Cardiac ventricle fibroblast (primary cell): ENCODE data around the gene CD79B. TPM values are rescaled to one million over a fixed set of nuclear protein-coding genes. Genes with fewer than 3 reads are reported as not detected.

ENCODE experiments used
- total RNA-seq: library from RNA; depleted of rRNA; stranded (reverse); fragments of >200 nt; gene quantifications from 2 replicates; pipeline ENCODE4 v1.2.3, GENCODE V29; 2015

CD79B gene
- 0.31 and 1.0 TPM in 2 replicates for total RNA-seq

DNA sequence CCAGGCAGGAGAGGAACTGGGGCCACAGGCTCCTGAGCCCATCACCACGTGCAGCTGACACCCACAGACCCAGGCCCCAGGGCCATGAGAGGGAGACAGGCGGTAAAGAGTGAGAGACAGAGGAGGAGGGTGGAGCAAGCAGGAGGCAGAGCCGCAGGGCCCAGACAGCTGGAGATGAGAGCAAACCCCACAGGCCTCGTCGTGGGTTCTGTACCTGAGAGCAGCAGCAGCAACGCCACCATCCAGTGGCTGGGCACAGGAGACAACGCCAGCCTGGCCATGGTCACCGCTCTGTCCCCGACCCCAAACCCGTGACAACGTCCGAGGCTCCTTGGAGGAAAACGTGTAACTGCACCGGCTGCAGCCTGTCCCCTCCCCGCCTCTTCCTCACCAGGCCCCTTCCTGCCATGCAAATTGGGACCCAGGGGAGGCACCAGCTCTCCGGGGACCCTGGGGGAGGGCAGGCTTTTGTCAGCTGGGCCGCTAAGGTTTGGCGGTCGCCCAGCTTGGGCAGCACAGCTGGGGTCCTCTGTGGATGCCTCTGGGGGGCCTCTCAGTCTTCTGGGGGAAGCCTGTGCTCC lies at the start of gene CD79B:
Gene CD79B (minus strand): TSS at position 351 of the 581 bp plus-strand sequence. CDS start 70 bp downstream, at position 281.

GRCh38 chr17:63972796-63973195 lies 40.7 kb upstream of the CD79B start, which contains the start of gene SCN4A:
SCN4A (minus strand) TSS chr17:63972918; CDS start chr17:63972841, 77 bp downstream.

DNA sequence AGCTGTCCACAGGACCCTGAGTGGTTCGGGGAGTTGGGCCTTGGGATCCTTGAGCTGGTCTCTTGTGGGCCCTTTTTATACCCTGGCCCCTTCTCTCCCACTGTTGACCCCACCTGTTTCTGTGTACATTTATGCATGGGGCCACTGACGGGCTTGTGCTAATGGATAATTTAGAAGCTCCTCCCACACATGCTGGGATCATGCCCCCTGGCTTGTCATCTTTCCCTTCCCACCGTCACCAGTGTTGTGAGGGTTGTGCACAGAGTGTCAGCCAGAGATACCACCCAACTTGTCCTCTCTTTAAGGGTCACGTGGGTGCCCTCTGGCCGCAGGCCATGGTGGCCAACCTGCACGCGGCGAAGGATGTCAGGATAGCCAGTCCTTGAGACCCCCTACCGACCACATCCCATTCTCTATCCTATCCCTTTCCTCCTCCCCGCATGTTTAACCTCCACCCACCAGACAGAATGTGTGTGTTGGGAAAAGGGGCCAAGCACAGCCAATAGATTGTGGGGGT lies 13.3 kb downstream of the CD79B start, which contains the start of gene GH1:
Gene GH1 (minus strand): TSS at position 51 of the 517 bp plus-strand sequence. CDS start 63 bp downstream, outside the sequence.

GRCh38 chr17:63911041-63911635 lies 21.0 kb downstream of the CD79B start, which contains the start of gene CSHL1:
CSHL1 (minus strand) TSS chr17:63911258; CDS start chr17:63911196, 62 bp downstream.

DNA sequence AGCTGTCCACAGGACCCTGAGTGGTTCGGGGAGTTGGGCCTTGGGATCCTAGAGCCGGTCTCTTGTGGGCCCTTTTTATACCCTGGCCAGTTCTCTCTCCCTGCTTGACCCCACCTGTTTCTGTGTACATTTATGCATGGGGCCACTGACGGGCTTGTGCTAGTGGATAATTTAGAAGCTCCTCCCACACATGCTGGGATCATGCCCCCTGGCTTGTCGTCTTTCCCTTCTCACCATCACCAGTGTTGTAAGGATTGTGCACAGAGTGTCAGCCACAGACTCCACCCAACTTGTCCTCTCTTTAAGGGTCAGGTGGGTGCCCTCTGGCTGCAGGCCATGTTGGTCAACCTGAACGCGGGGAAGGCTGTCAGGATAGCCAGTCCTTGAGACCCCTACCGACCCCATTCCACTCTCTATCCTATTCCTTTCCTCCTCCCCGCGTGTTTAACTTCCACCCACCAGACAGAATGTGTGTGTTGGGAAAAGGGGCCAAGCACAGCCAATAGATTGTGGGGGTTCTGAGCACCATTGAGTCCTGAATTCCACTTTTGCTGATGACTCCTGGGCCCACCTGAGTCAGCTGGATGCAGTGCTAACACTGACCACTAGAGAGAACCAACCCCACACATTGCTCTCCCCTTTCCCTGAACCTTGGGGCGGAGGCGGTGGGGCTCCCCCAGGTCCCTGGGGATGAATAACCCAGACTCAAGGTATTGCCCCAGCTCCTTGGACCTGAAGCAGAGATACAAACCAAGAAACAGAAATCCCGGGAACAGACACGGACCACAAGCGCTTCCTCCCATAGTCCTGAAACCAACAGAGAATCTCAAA lies 35.4 kb downstream of the CD79B start, which contains the start of gene CSH1:
Gene CSH1 (minus strand): TSS at position 51 of the 831 bp plus-strand sequence. CDS start 63 bp downstream, outside the sequence.

GRCh38 chr17:63881935-63882601 lies 50.1 kb downstream of the CD79B start, which contains the start of gene GH2:
GH2 (minus strand) TSS chr17:63881944; CDS start chr17:63881801, 143 bp downstream.

Other genes with a start within 250 kb of the CD79B start
- 20.4 and 23.7 TPM in 2 replicates for gene LIMD2, start 232.2 kb downstream of the CD79B start, total RNA-seq
- gene STRADA, start 190.5 kb downstream of the CD79B start, total RNA-seq = 12.0 and 14.9 TPM in 2 replicates
- 52.9 and 72.8 TPM in 2 replicates for gene CCDC47, start 158.7 kb downstream of the CD79B start, total RNA-seq
- gene DDX42, start 158.2 kb downstream of the CD79B start, total RNA-seq = 45.7 and 60.6 TPM in 2 replicates
- gene PSMC5, start 104.9 kb downstream of the CD79B start, total RNA-seq = 80.7 and 81.3 TPM in 2 replicates
- 28.4 and 29.6 TPM in 2 replicates for gene FTSJ3, start 104.7 kb downstream of the CD79B start, total RNA-seq
- 166 and 206 TPM in 2 replicates for gene SMARCD2, start 89.6 kb downstream of the CD79B start, total RNA-seq
- gene CSH2, start 58.7 kb downstream of the CD79B start, total RNA-seq = not detected in 2 replicates
- gene GH2, start 50.4 kb downstream of the CD79B start, total RNA-seq = not detected in 2 replicates
- not detected in 2 replicates for gene CSH1, start 35.8 kb downstream of the CD79B start, total RNA-seq
- not detected in 2 replicates for gene CSHL1, start 21.1 kb downstream of the CD79B start, total RNA-seq
- gene GH1, start 13.5 kb downstream of the CD79B start, total RNA-seq = not detected in 2 replicates
- not detected in 2 replicates for gene SCN4A, start 40.6 kb upstream of the CD79B start, total RNA-seq
- 0.49 and 0.69 TPM in 2 replicates for gene PRR29, start 66.0 kb upstream of the CD79B start, total RNA-seq
- gene ICAM2, start 88.3 kb upstream of the CD79B start, total RNA-seq = 12.2 and 17.6 TPM in 2 replicates
- gene ERN1, start 197.8 kb upstream of the CD79B start, total RNA-seq = 14.2 and 20.8 TPM in 2 replicates